H1 (cell line): ENCODE measurements around the gene AKT1S1. TPM values are rescaled to one million over a fixed set of nuclear protein-coding genes. Genes with fewer than 3 reads are reported as not detected.

Experiments
- CTCF ChIA-PET: fragments of 300-600 bp; sonication (Branson Sonifier 250); formaldehyde crosslinking; loops from one replicate; lab custom pipeline; 2021; ENCODE audit not compliant: partially characterized antibody; lab: Charles Lee
- POLR2A ChIA-PET: fragments of 300-600 bp; sonication (Branson Sonifier 250); formaldehyde crosslinking; loops from one replicate; lab custom pipeline; 2021; ENCODE audit warnings: inconsistent platforms; ENCODE audit not compliant: partially characterized antibody; lab: Charles Lee
- DNase-seq, 2 experiments: peaks; one replicate each; pipeline versions ENCODE4 v3.0.0 to v3.0.0-alpha.2; 2010 to 2022; ENCODE audit warnings: low spot score in 2 of 2, low read depth in 1 of 2, mixed read lengths in 1 of 2
- FAIRE-seq: peaks from 2 replicates; lab custom pipeline; 2011; peaks lifted over from hg19 to GRCh38; lab: Jason Lieb, UNC
- H2AFZ ChIP-seq: 2 replicates; pipeline ENCODE4 v1.8.1; 2012; ENCODE audit warnings: low read length, inconsistent platforms
- H2AK5ac ChIP-seq: 2 replicates; pipeline ENCODE4 v1.6.1; 2013; ENCODE audit warnings: low read depth, low read length
- H2BK120ac ChIP-seq: replicated peaks from 2 replicates; pipeline ENCODE3; 2013; ENCODE audit warnings: low read depth, low read length, inconsistent platforms
- H2BK12ac ChIP-seq: 2 replicates; pipeline ENCODE4 v1.6.1; 2013; ENCODE audit warnings: low read depth, low read length
- H2BK15ac ChIP-seq: 2 replicates; pipeline ENCODE4 v1.6.1; 2013; ENCODE audit warnings: low read length
- H2BK20ac ChIP-seq: 2 replicates; pipeline ENCODE4 v1.6.1; 2013; ENCODE audit warnings: low read length
- H2BK5ac ChIP-seq: 2 replicates; pipeline ENCODE4 v1.6.1; 2013; ENCODE audit warnings: low read depth, low read length
- H3K14ac ChIP-seq: 2 replicates; pipeline ENCODE4 v1.6.1; 2013; ENCODE audit warnings: inconsistent platforms; ENCODE audit not compliant: insufficient read length
- H3K18ac ChIP-seq: 2 replicates; pipeline ENCODE4 v1.6.1; 2013; ENCODE audit warnings: low read length; ENCODE audit errors: extremely low read depth
- H3K23ac ChIP-seq: 2 replicates; pipeline ENCODE4 v1.6.1; 2013; ENCODE audit warnings: inconsistent platforms; ENCODE audit not compliant: insufficient read length
- H3K23me2 ChIP-seq: 2 replicates; pipeline ENCODE4 v1.6.1; 2013; ENCODE audit warnings: low read depth, low read length
- H3K27ac ChIP-seq: 2 replicates; pipeline ENCODE4 v1.6.1; 2011; ENCODE audit warnings: low read depth, low read length, inconsistent platforms
- H3K27me3 ChIP-seq, 4 experiments: replicated peaks in 1 of 4; 1 replicate in 1 of 4; 2 replicates in 3 of 4; pipeline versions ENCODE4 v1.6.1 to v1.8.1; 2011 to 2013; ENCODE audit warnings: low read length in 3 of 4, mild to moderate bottlenecking in 3 of 4, inconsistent platforms in 2 of 4, mixed read lengths in 2 of 4, moderate library complexity in 1 of 4; ENCODE audit not compliant: control insufficient read depth in 3 of 4, insufficient read depth in 3 of 4; ENCODE audit errors: extremely low read depth in 1 of 4
- H3K36me3 ChIP-seq, 4 experiments: 2 replicates each; pipeline versions ENCODE4 v1.6.1 to v1.8.1; 2011 to 2013; ENCODE audit warnings: mild to moderate bottlenecking in 4 of 4, low read length in 3 of 4, moderate library complexity in 2 of 4, control low read depth in 1 of 4, inconsistent platforms in 1 of 4; ENCODE audit not compliant: insufficient read depth in 4 of 4, control insufficient read depth in 2 of 4
- H3K4ac ChIP-seq: replicated peaks from 2 replicates; pipeline ENCODE3; 2013; ENCODE audit warnings: low read length, low read depth, mixed read lengths, inconsistent platforms; ENCODE audit not compliant: insufficient read length
- H3K4me1 ChIP-seq, 4 experiments: replicated peaks in 1 of 4; 1 replicate in 1 of 4; 2 replicates in 3 of 4; pipeline versions ENCODE4 v1.6.1 to v1.8.1; 2011 to 2013; ENCODE audit warnings: low read length in 3 of 4, inconsistent platforms in 2 of 4, mixed read lengths in 1 of 4; ENCODE audit not compliant: insufficient read depth in 4 of 4, control insufficient read depth in 3 of 4
- H3K4me2 ChIP-seq, 2 experiments: 2 replicates each; pipeline versions ENCODE4 v1.6.1 to v1.8.1; 2011 to 2013; ENCODE audit warnings: low read depth in 2 of 2, low read length in 2 of 2, control low read depth in 1 of 2, inconsistent platforms in 1 of 2, mild to moderate bottlenecking in 1 of 2; ENCODE audit not compliant: insufficient read depth in 1 of 2
- H3K4me3 ChIP-seq, 4 experiments: fragments of 200-600, 300-600 bp in 1 of 4; sonication (generic), shearing (Covaris generic), sonication (Bioruptor Twin) in 1 of 4; 2 replicates each; pipeline versions ENCODE4 v1.5.1 to v1.8.1; 2011 to 2016; ENCODE audit warnings: low read length in 4 of 4, low read depth in 3 of 4, control low read depth in 2 of 4, inconsistent platforms in 2 of 4, mild to moderate bottlenecking in 2 of 4, mixed read lengths in 1 of 4, moderate library complexity in 1 of 4; ENCODE audit not compliant: insufficient read depth in 2 of 4; ENCODE audit errors: extremely low read depth in 1 of 4
- H3K56ac ChIP-seq: replicated peaks from 2 replicates; pipeline ENCODE3; 2013; ENCODE audit warnings: low read depth, mild to moderate bottlenecking, mixed read lengths, low read length, inconsistent platforms; ENCODE audit not compliant: insufficient read length
- H3K79me1 ChIP-seq: 2 replicates; pipeline ENCODE4 v1.6.1; 2013; ENCODE audit warnings: low read depth, low read length, control low read depth
- H3K79me2 ChIP-seq, 2 experiments: 2 replicates each; pipeline versions ENCODE4 v1.6.1 to v1.8.1; 2012 to 2013; ENCODE audit warnings: low read length in 2 of 2, mild to moderate bottlenecking in 2 of 2, inconsistent platforms in 1 of 2; ENCODE audit not compliant: insufficient read depth in 2 of 2, control insufficient read depth in 1 of 2
- H3K9ac ChIP-seq, 4 experiments: replicated peaks in 1 of 4; 1 replicate in 1 of 4; 2 replicates in 3 of 4; pipeline versions ENCODE4 v1.6.1 to v1.8.1; 2011 to 2013; ENCODE audit warnings: low read depth in 3 of 4, low read length in 3 of 4, control low read depth in 2 of 4, mild to moderate bottlenecking in 2 of 4, moderate library complexity in 2 of 4, inconsistent platforms in 1 of 4; ENCODE audit errors: extremely low read depth in 1 of 4
- H3K9me3 ChIP-seq, 2 experiments: 2 replicates each; pipeline versions ENCODE4 v1.6.1 to v1.8.1; 2012 to 2013; ENCODE audit warnings: mild to moderate bottlenecking in 2 of 2, moderate library complexity in 2 of 2, control low read depth in 1 of 2, inconsistent platforms in 1 of 2, low read depth in 1 of 2, low read length in 1 of 2, mixed read lengths in 1 of 2; ENCODE audit not compliant: insufficient read depth in 2 of 2
- H4K20me1 ChIP-seq, 2 experiments: replicated peaks in 1 of 2; 2 replicates each; pipeline versions ENCODE3 to v1.8.1; 2011 to 2013; ENCODE audit warnings: inconsistent platforms in 2 of 2, low read length in 2 of 2, mild to moderate bottlenecking in 1 of 2; ENCODE audit not compliant: insufficient read depth in 2 of 2, control insufficient read depth in 1 of 2
- H4K5ac ChIP-seq: 2 replicates; pipeline ENCODE4 v1.6.1; 2013; ENCODE audit warnings: low read length, low read depth, mixed read lengths, inconsistent platforms; ENCODE audit not compliant: insufficient read length
- H4K8ac ChIP-seq: 2 replicates; pipeline ENCODE4 v1.8.0; 2013; ENCODE audit warnings: mild to moderate bottlenecking, moderate library complexity, low read length, inconsistent platforms; ENCODE audit not compliant: insufficient read depth; ENCODE audit errors: extremely low read depth
- H4K91ac ChIP-seq: replicated peaks from 2 replicates; pipeline ENCODE3; 2013; ENCODE audit warnings: low read length, mixed read lengths, inconsistent platforms; ENCODE audit not compliant: insufficient read length
- CHD2 ChIP-seq: IDR thresholded peaks from 2 replicates; pipeline ENCODE4 v1.6.1; 2012; ENCODE audit warnings: low read length, improper control_type of control experiment
- EP300 ChIP-seq, 2 experiments: IDR thresholded peaks; 1 replicate in 1 of 2; 2 replicates in 1 of 2; pipeline ENCODE4 v1.6.1; 2011 to 2012; ENCODE audit warnings: low read depth in 2 of 2, low read length in 2 of 2, mild to moderate bottlenecking in 2 of 2, borderline replicate concordance in 1 of 2, inconsistent platforms in 1 of 2, moderate library complexity in 1 of 2
- HDAC6 ChIP-seq: IDR thresholded peaks from one replicate; pipeline ENCODE4 v1.7.1; 2012; ENCODE audit warnings: low read depth, mild to moderate bottlenecking, inconsistent platforms, low read length, moderate library complexity
- PHF8 ChIP-seq: fragments of 200-600 bp; sonication (generic); conservative IDR thresholded peaks from 2 replicates; pipeline ENCODE4 v1.7.1; 2012; ENCODE audit warnings: low read depth, mild to moderate bottlenecking, inconsistent platforms, low read length, moderate library complexity
- SAP30 ChIP-seq: fragments of 300-600 bp; sonication (generic); IDR thresholded peaks from 2 replicates; pipeline ENCODE4 v1.7.1; 2012; ENCODE audit warnings: low read length, moderate library complexity, mild to moderate bottlenecking, inconsistent platforms; ENCODE audit not compliant: insufficient read depth, insufficient replicate concordance
- SIX5 ChIP-seq: IDR thresholded peaks from 2 replicates; pipeline ENCODE4 v1.6.1; 2011; ENCODE audit warnings: mild to moderate bottlenecking, low read depth, low read length
- SP1 ChIP-seq: IDR thresholded peaks from 2 replicates; pipeline ENCODE4 v1.6.1; 2011; ENCODE audit warnings: low read depth, low read length
- TAF1 ChIP-seq: IDR thresholded peaks from 2 replicates; pipeline ENCODE4 v1.6.1; 2011; ENCODE audit warnings: mild to moderate bottlenecking, low read depth, low read length
- WGBS, 2 experiments: shearing (Covaris generic) in 1 of 2; methylation state at CpG; one replicate each; pipeline versions ENCODE4 v1.1.6 to v1.1.7; 2013 to 2015; ENCODE audit warnings: low lambda C conversion rate in 2 of 2, mixed read lengths in 2 of 2, inconsistent platforms in 1 of 2, low coverage in 1 of 2, missing lambda C conversion rate in 1 of 2; ENCODE audit not compliant: insufficient replicate concordance in 2 of 2, insufficient coverage in 1 of 2, insufficient read length in 1 of 2; ENCODE audit errors: extremely low coverage in 1 of 2, missing lambda C conversion rate in 1 of 2; 5-methylcytosine and 5-hydroxymethylcytosine counted together
- polyA plus RNA-seq, 7 experiments: library from polyadenylated mRNA; depleted of rRNA in 3 of 7; stranded (reverse) in 5 of 7; unstranded in 2 of 7; fragments of >200 nt in 5 of 7; fragments of 200-250 nt in 2 of 7; gene quantifications; 1 replicate in 5 of 7; 2 replicates in 1 of 7; 4 replicates in 1 of 7; pipeline versions ENCODE4 v1.2.1 to v1.2.3, GENCODE V29; 2011 to 2013; ENCODE audit warnings: missing spikeins in 2 of 7, mixed read lengths in 2 of 7
- total RNA-seq: library from RNA; stranded (reverse); fragmentation: NEBNext Ultra II Directional; extraction: Animal tissue kit (Norgen Biotek cat#: 25700); gene quantifications from 2 replicates; pipeline ENCODE4 v1.2.1, GENCODE V29; 2021
- TF ChIP-seq, protein P1 (sequence below): IDR thresholded peaks from 2 replicates; pipeline ENCODE4 v1.6.1; 2012; ENCODE audit warnings: low read length, inconsistent platforms

Gene AKT1S1
- total and polyA plus RNA-seq, 2 of the 8 experiments (the other 6 are each of a cell fraction or from before 2014, with no cell fraction given) = 40.7 to 45.9 TPM

DNA sequence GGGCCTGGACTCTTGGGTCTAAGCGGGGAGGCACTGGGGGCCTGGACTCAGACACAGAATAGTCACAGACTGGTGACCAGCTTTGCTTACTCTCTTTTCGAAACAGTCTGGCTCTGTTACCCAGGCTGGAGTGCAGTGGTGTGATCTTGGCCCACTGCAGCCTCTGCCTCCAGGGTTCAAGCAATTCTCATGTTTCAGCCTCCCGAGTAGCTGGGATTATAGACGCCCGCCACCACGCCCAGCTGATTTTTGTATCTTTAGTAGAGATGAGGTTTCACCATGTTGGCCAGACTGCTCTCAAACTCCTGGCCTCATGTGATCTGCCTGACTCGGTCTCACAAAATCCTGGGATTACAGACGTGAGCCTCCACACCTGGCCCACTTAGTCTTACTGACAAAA lies 48.0 kb downstream of the AKT1S1 start:
- no peak overlapping the region; the same call in 1 of the 2 replicates for H4K8ac ChIP-seq
- no peak overlapping the region for H2BK20ac ChIP-seq
- WGBS, 2 experiments = 91% methylated on average over 8 of the region's 8 CpGs; no CpG with 5 or more reads in 1 of the 2 experiments
- peaks cover 9 to 13% of the 10 kb centered on the region in 2 experiments for H4K20me1 ChIP-seq
- H3K27me3 ChIP-seq = no peaks in the 10 kb centered on the region
- no peak overlapping the region for H2AK5ac ChIP-seq
- H2BK12ac ChIP-seq = no peak overlapping the region
- H3K79me2 ChIP-seq = peaks cover 0 to 16% of the 10 kb centered on the region in 2 experiments; a peak in 2 of 4 replicates
- H2BK5ac ChIP-seq = no peak overlapping the region
- H3K4ac ChIP-seq = no peak overlapping the region
- H2AFZ ChIP-seq = no peak overlapping the region
- no peak overlapping the region for H3K14ac ChIP-seq
- no peak for TF ChIP-seq TAF1
- TF ChIP-seq SIX5 = no peak
- TF ChIP-seq HDAC6 = no peak
- TF ChIP-seq CHD2 = no peak
- no peak for TF ChIP-seq PHF8
- TF ChIP-seq SP1 = no peak
- TF ChIP-seq, protein P1, sequence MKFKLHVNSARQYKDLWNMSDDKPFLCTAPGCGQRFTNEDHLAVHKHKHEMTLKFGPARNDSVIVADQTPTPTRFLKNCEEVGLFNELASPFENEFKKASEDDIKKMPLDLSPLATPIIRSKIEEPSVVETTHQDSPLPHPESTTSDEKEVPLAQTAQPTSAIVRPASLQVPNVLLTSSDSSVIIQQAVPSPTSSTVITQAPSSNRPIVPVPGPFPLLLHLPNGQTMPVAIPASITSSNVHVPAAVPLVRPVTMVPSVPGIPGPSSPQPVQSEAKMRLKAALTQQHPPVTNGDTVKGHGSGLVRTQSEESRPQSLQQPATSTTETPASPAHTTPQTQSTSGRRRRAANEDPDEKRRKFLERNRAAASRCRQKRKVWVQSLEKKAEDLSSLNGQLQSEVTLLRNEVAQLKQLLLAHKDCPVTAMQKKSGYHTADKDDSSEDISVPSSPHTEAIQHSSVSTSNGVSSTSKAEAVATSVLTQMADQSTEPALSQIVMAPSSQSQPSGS = no peak
- no peak for TF ChIP-seq EP300 (IDR thresholded peaks at IDR 0.05; ENCODE audit: borderline replicate concordance in 1 of 2, low read depth in 2 of 2, low read length in 2 of 2)
- TF ChIP-seq SAP30 = no peak
- no peak overlapping the region for H3K9ac ChIP-seq
- peaks cover 13% of the 10 kb centered on the region for H3K79me1 ChIP-seq
- H3K36me3 ChIP-seq = peaks cover 10 to 29% (median 19%) of the 10 kb centered on the region in 4 experiments; a peak in 5 of 8 replicates
- no peaks in the 10 kb centered on the region for H3K23me2 ChIP-seq
- no peak overlapping the region for H3K56ac ChIP-seq
- H4K5ac ChIP-seq = no peak overlapping the region
- no peak for DNase-seq
- no peaks in the 10 kb centered on the region for H3K9me3 ChIP-seq
- H3K18ac ChIP-seq = no peak overlapping the region
- no peak for FAIRE-seq
- no peak overlapping the region for H3K27ac ChIP-seq
- CTCF ChIA-PET = interaction anchor here (1.0 to 2.0 kb wide), 5 partner anchors 8 to 34 kb away, joined by 3 to 5 read pairs (median 3); no protein-coding TSS in a partner anchor
- no peak overlapping the region for H2BK15ac ChIP-seq
- POLR2A ChIA-PET = interaction anchor here (1.0 to 2.7 kb wide), 5 partner anchors 8 to 22 kb away, joined by 3 to 9 read pairs (median 4); partner anchors contain the start of genes FUZ, MED25 and PTOV1
- H4K91ac ChIP-seq = no peak overlapping the region
- no peak overlapping the region for H3K23ac ChIP-seq
- no peaks in the 10 kb centered on the region for H3K4me1 ChIP-seq
- H3K4me3 ChIP-seq = no peak overlapping the region
- H3K4me2 ChIP-seq = no peak overlapping the region
- H2BK120ac ChIP-seq = no peak overlapping the region
